Mucosa of descending colon (tissue), 3 donors: ENCODE measurements around the gene EBLN1. TPM values are rescaled to one million over a fixed set of nuclear protein-coding genes. Genes with fewer than 3 reads are reported as not detected.
A peak's percentile ranks its signal among the peaks of the same experiment; 100 is the strongest.
"Not testable (repeated sequence)": the region's sequence is repeated elsewhere in the genome, so short reads cannot be mapped to it uniquely, and the experiment has no call there.

ENCODE experiments used
- ATAC-seq: fragments of 200-7000 bp; cut with Tn5 transposase; one replicate; pipeline ENCODE4 v1.9.1; 2020; ENCODE audit warnings: mild to moderate bottlenecking, moderate library complexity
- DNase-seq, 3 donors: peaks; one replicate each; pipeline ENCODE4 v3.0.0-alpha.2; 2020
- H3K36me3 ChIP-seq: fragments of 200-600 bp; one replicate; pipeline ENCODE4 v1.8.0; 2021; ENCODE audit warnings: low read depth, mild to moderate bottlenecking
- H3K4me1 ChIP-seq: fragments of 200-600 bp; one replicate; pipeline ENCODE4 v1.8.0; 2021; ENCODE audit warnings: low read depth, mild to moderate bottlenecking
- H3K4me3 ChIP-seq: fragments of 200-600 bp; one replicate; pipeline ENCODE4 v1.8.0; 2021; ENCODE audit warnings: mild to moderate bottlenecking
- H3K9me3 ChIP-seq: fragments of 200-600 bp; one replicate; pipeline ENCODE4 v1.8.0; 2021; ENCODE audit warnings: mild to moderate bottlenecking
- intact Hi-C, 2 donors: fragments of 100-400 bp; cut with DNase I in 1 of 2; cut with micrococcal nuclease in 1 of 2; formaldehyde crosslinking; loops; one replicate each; pipeline versions ENCODE4 v1.11.0 to v1.11.1; 2022; cut with DNase I, micrococcal nuclease
- total RNA-seq, 3 donors: library from RNA; stranded (reverse); fragmentation: NEBNext Ultra II Directional in 2 of 3; extraction: Animal tissue kit (Norgen Biotek cat#: 25700) in 2 of 3; gene quantifications; one replicate each; pipeline versions ENCODE4 v1.2.1 to v1.2.4, GENCODE V29; 2021 to 2023
- TF ChIP-seq, protein P1 (sequence below): fragments of 200-600 bp; IDR thresholded peaks from one replicate; pipeline ENCODE4 v1.8.0; 2022; ENCODE audit warnings: antibody characterized with exemption, mild to moderate bottlenecking
- donor health status: DM: no; HTN: no; CAD: no; lungs with moderate emphysema.
- donor health status: DM: no; HTN: no; CAD: no.
- donor health status: DM: no; HTN: yes; CAD: no.

The EBLN1 gene
- total RNA-seq, 3 donors from 2014 or later, result not detected

DNA sequence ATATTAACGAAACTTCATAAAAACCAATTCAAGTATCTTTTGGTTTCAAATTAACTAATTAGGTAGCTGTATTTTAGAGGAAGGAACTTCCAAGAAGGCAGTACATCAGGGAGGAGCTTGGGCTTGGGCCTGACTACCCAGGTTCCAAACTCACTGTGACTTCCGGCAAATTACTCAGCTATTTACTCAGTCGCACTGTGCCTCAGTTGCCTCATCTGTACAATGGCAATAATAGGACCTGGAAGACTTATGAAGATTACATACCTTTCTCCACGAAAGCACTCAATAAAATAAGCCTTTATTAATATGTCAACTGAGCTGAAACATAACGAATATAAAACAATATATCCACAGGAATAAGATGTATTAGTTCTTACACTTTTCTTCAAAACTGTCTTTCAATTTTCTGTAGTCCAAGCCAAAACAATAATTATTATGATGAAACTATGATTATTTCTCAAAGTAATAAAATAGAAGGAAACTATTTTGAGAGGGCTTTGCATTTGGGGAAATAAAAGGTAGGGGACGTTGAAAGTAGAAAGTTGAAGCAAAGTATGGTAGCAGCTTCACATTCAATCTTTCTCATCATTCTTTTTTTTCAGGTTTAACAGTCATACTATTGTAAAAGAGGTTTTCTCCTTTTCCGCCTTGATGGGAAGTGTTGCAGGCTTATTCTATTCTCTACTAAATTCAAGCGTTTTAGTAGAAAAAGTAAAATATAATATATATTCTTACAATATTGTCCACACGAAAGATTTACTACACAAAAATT is 10.5 kb upstream of the EBLN1 start:
- Histone ChIP-seq H3K4me1 (peaks cover 5% of the 10 kb centered on the region), H3K9me3 (no peaks in the 10 kb centered on the region), H3K36me3 (peaks cover 3% of the 10 kb centered on the region), H3K4me3 (peak overlapping the region; percentile 36)
- intact Hi-C loops, result no loop called here
- DNase-seq (no peak), ATAC-seq (no peak)
- TF ChIP-seq, protein P1, sequence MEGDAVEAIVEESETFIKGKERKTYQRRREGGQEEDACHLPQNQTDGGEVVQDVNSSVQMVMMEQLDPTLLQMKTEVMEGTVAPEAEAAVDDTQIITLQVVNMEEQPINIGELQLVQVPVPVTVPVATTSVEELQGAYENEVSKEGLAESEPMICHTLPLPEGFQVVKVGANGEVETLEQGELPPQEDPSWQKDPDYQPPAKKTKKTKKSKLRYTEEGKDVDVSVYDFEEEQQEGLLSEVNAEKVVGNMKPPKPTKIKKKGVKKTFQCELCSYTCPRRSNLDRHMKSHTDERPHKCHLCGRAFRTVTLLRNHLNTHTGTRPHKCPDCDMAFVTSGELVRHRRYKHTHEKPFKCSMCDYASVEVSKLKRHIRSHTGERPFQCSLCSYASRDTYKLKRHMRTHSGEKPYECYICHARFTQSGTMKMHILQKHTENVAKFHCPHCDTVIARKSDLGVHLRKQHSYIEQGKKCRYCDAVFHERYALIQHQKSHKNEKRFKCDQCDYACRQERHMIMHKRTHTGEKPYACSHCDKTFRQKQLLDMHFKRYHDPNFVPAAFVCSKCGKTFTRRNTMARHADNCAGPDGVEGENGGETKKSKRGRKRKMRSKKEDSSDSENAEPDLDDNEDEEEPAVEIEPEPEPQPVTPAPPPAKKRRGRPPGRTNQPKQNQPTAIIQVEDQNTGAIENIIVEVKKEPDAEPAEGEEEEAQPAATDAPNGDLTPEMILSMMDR, result no peak

DNA sequence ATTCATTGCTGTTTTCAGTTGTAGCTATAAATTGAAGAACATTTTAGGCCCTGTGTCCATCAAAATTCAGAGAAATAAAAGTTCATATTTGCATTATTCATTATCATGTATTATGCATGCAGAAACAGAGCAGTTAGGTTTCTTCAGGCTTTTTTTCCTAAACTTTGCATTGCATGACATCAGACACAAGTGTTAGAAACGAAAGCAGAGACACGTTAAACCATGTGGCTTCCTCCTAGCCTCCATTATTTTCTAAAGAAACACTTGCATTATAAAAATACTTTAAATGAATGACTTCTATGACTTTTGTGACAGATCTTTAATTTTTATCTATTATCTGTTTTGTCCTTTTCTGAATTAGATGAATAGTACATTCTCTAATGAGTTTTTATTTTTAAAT is 8.8 kb upstream of the EBLN1 start:
- Histone ChIP-seq H3K4me1 (peaks cover 5% of the 10 kb centered on the region), H3K4me3 (no peak overlapping the region), H3K9me3 (no peaks in the 10 kb centered on the region), H3K36me3 (peaks cover 3% of the 10 kb centered on the region)
- intact Hi-C loops, result no loop called here
- DNase-seq (no peak), ATAC-seq (no peak)
- TF ChIP-seq, protein P1, result no peak

DNA sequence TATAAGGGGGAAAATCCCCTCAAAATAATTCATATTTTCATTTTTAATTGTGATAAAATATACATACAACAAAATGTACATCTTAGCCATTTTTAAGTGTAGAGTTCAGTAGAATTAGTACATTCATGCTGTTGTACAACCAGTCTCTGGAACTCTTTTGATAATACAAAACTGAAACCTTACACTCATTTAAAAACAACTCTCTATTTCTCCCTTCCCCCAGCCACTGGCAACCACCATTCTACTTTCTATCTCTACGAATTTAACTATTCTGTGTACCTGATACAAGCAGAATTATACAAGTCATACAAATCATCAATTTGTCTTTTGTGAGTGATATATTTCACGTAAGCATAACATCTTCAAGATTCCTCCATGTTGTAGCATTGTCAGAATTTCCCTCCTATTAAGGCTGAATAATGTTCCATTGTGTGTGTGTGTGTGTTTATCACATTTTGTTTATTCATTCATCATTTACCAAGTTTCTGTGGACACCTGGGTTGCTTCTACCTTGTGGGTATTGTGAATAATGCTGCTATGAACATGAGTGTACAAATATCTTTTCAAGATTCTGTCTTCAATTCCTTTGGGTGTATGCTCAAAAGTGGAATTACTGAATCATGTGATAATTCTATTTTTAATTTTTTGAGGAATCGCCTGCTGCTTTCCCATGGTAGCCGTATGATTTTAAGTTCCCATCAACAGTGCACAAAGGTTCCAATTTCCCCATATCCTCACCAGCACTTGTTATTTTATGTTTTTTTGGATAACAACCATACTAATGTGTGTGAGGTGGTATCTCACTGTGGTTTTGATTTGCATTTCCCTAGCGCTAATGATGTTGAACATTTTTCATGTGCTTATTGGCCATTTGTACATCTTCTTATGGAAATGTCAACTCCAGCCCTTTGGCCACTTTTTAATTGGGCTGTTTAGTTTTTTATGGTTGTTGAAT is 4.7 kb upstream of the EBLN1 start:
- intact Hi-C loops, result no loop called here
- DNase-seq (no peak), ATAC-seq (no peak)
- Histone ChIP-seq H3K9me3 (no peaks in the 10 kb centered on the region), H3K36me3 (no peaks in the 10 kb centered on the region), H3K4me3 (no peak overlapping the region), H3K4me1 (no peaks in the 10 kb centered on the region)
- TF ChIP-seq, protein P1, result no peak

DNA sequence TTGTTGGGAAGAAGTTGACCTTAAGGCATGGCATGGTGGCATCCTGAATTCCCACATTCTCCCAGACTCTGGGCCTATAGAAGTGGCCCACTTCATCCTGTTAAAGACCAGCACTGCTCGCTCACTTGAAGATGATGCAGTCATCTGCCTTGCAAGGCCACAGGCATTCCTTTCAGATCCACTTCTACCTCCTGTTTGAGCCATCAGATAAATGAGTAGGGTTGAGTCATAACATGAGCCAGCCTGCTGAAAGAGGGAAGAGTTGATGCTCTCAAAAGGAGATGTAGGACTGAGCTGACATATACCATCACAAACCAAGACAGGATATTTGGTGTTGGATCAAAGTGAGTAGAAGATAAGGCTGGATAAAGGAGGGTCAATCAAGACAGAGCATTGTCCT is 1.5 kb upstream of the EBLN1 start:
- intact Hi-C loops, result no loop called here
- Histone ChIP-seq H3K36me3 (no peaks in the 10 kb centered on the region), H3K4me1 (no peaks in the 10 kb centered on the region), H3K9me3 (no peaks in the 10 kb centered on the region), H3K4me3 (no peak overlapping the region)
- TF ChIP-seq, protein P1, result no peak
- ATAC-seq, result no peak
- DNase-seq, result no peak

DNA sequence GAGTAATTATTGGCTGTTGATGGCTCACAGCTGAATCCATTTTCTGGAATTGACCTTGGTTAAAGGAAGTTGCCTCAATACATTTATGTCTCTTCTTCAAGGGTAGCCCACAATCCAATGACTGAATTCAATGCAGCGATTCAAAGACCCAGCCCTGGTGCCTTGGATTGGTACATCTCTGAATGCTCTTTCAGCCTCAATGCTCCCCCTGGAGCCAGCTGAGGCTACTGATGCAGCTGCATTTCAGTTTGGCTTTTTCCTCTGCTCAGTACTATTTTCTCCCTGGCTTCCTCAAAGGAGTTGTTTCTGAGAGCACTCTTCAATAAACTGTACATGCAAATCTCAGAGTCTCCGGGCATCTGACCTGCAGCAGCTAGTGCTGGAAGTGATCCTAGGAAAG is 633 bp upstream of the EBLN1 start:
- no peak for ATAC-seq
- no peak for DNase-seq
- TF ChIP-seq, protein P1, result no peak
- Histone ChIP-seq H3K9me3 (no peaks in the 10 kb centered on the region), H3K36me3 (no peaks in the 10 kb centered on the region), H3K4me3 (no peak overlapping the region), H3K4me1 (no peaks in the 10 kb centered on the region)
- intact Hi-C loops, result no loop called here

DNA sequence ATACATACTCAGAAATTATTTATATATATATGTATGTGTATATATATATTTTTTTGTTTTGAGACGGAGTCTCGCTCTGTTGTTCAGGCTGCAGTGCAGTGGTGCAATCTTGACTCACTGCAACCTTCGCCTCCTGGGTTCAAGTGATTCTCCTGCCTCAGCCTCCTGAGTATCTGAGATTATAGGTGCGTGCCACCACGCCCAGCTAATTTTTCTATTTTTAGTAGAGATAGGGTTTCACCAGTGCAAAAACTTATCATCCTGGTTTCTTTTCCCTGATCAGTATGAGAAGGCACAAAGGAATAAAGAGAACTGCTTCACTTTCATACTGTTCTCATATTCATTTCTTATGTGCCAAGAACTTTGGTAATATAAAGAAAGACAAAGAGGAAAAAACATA is 731 bp downstream of the EBLN1 start:
- H3K4me3 ChIP-seq, H3K9me3 ChIP-seq, H3K4me1 ChIP-seq, H3K36me3 ChIP-seq, intact Hi-C loops, ATAC-seq, DNase-seq: not testable (repeated sequence)
